ENCODE measurements around the gene TSBP1.
A peak's percentile ranks its signal among the peaks of the same experiment; 100 is the strongest.
"Not testable (repeated sequence)": the region's sequence is repeated elsewhere in the genome, so short reads cannot be mapped to it uniquely, and the experiment has no call there.

TSBP1 gene

DNA sequence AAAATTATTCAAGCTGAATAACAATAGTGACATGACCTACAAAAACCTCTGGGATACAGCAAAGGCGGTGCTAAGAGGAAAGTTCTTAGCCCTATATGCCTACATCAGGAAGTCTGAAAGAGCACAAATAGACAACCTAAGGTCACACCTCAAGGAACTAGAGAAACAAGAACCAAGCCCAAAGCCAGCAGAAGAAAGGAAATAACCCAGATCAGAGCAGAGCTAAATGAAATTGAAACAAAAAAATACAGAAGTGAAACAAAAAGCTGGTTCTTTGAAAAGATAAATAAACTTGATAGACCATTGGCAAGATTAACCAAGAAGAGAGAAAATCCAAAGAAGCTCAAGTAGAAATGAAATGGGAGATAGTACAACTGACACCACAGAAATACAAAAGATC lies 100.3 kb downstream of the TSBP1 start:
- no peaks in the 10 kb centered on the region for H3K27me3 ChIP-seq (ENCODE audit: low read depth, low read length)
- H3K4me3 ChIP-seq (ENCODE audit: low read depth in 1 of 2, low read length in 2 of 2), result no peak overlapping the region
- H3K9me3 ChIP-seq (ENCODE audit: control insufficient read depth in 1 of 2, low read length in 2 of 2), result no peaks in the 10 kb centered on the region
- H3K36me3 ChIP-seq (ENCODE audit: control insufficient read depth in 1 of 2, insufficient read depth in 2 of 2, low read length in 2 of 2), result no peaks in the 10 kb centered on the region
- no peaks in the 10 kb centered on the region for H3K4me1 ChIP-seq (ENCODE audit: control insufficient read depth in 1 of 2, insufficient read depth in 2 of 2, low read length in 2 of 2)
- H3K27ac ChIP-seq (ENCODE audit: low read length), result no peak overlapping the region

DNA sequence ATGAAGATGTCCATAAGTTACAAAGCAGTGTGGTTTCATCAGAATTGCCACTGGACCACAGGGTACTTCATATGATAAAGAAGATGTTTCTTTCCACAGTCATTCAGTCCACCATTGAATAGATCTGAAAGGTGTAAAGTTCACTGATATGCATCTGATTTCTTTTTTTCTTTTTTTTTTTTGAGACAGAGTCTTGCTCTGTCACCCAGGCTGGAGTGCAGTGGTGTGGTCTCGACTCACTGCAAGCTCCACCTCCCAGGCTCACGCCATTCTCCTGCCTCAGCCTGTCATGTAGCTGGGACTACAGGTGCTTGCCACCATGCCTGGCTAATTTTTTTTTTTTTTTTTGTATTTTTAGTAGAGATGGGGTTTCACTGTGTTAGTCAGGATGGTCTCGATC lies 103.2 kb downstream of the TSBP1 start:
- not testable (repeated sequence) for H3K4me1 ChIP-seq (ENCODE audit: control insufficient read depth in 1 of 2, insufficient read depth in 2 of 2, low read length in 2 of 2); H3K27me3 ChIP-seq (ENCODE audit: low read depth, low read length); H3K4me3 ChIP-seq (ENCODE audit: low read depth in 1 of 2, low read length in 2 of 2); H3K36me3 ChIP-seq (ENCODE audit: control insufficient read depth in 1 of 2, insufficient read depth in 2 of 2, low read length in 2 of 2); H3K27ac ChIP-seq (ENCODE audit: low read length); H3K9me3 ChIP-seq (ENCODE audit: control insufficient read depth in 1 of 2, low read length in 2 of 2)

DNA sequence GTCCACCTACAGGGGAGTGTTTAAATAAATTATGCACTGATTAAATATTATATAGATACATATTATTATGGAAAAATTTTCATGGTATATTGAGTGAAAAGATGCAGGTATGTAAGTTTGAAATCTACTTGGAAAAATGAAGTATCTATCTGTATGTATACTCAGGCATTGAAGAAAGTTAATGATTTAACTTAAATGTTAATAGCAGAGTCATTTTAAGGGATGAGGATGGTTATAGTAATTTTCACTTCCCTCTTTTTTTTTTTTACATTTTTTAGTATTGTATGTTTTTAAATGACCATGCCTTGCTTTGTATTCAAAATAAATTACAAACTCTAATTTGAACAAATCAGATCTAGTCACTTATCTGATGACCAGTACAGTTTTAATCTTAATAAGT lies 104.7 kb downstream of the TSBP1 start:
- Histone ChIP-seq H3K27me3 (ENCODE audit: low read depth, low read length) (no peaks in the 10 kb centered on the region), H3K27ac (ENCODE audit: low read length) (no peak overlapping the region), H3K9me3 (ENCODE audit: control insufficient read depth in 1 of 2, low read length in 2 of 2) (no peaks in the 10 kb centered on the region), H3K4me3 (ENCODE audit: low read depth in 1 of 2, low read length in 2 of 2) (no peak overlapping the region), H3K36me3 (ENCODE audit: control insufficient read depth in 1 of 2, insufficient read depth in 2 of 2, low read length in 2 of 2) (peaks cover 0 to 3% of the 10 kb centered on the region in 2 donors), H3K4me1 (ENCODE audit: control insufficient read depth in 1 of 2, insufficient read depth in 2 of 2, low read length in 2 of 2) (no peaks in the 10 kb centered on the region)

DNA sequence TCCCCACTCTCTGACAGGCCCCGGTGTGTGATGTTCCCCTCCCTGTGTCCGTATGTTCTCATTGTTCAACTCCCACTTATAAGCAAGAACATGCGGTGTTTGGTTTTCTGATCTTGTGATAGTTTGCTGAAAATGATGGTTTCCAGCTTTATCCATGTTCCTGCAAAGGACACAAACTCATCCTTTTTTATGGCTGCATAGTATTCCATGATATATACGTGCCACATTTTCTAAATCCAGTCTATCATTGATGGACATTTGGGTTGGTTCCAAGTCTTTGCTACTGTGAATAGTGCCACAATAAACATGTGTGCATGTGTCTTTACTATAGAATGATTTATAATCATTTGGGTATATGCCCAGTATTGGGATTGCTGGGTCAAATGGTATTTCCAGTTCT lies 114.4 kb downstream of the TSBP1 start:
- H3K27me3 ChIP-seq (ENCODE audit: low read depth, low read length); H3K4me1 ChIP-seq (ENCODE audit: control insufficient read depth in 1 of 2, insufficient read depth in 2 of 2, low read length in 2 of 2); H3K27ac ChIP-seq (ENCODE audit: low read length); H3K9me3 ChIP-seq (ENCODE audit: control insufficient read depth in 1 of 2, low read length in 2 of 2); H3K36me3 ChIP-seq (ENCODE audit: control insufficient read depth in 1 of 2, insufficient read depth in 2 of 2, low read length in 2 of 2); H3K4me3 ChIP-seq (ENCODE audit: low read depth in 1 of 2, low read length in 2 of 2): not testable (repeated sequence)

GRCh38 chr6:32255199-32256153 lies 116.2 kb downstream of the TSBP1 start:
- Histone ChIP-seq H3K36me3 (ENCODE audit: control insufficient read depth in 1 of 2, insufficient read depth in 2 of 2, low read length in 2 of 2) (no peaks in the 10 kb centered on the region), H3K4me3 (ENCODE audit: low read depth in 1 of 2, low read length in 2 of 2) (peak overlapping the region; percentile 54 to 60), H3K4me1 (ENCODE audit: control insufficient read depth in 1 of 2, insufficient read depth in 2 of 2, low read length in 2 of 2) (peaks cover 0 to 4% of the 10 kb centered on the region in 2 donors)

GRCh38 chr6:32254761-32255198 lies 116.9 kb downstream of the TSBP1 start:
- H3K9me3 ChIP-seq (ENCODE audit: control insufficient read depth in 1 of 2, low read length in 2 of 2), result no peaks in the 10 kb centered on the region
- H3K4me3 ChIP-seq (ENCODE audit: low read depth in 1 of 2, low read length in 2 of 2), result peak overlapping the region; percentile 54 to 60
- no peaks in the 10 kb centered on the region for H3K27me3 ChIP-seq (ENCODE audit: low read depth, low read length)
- no peaks in the 10 kb centered on the region for H3K36me3 ChIP-seq (ENCODE audit: control insufficient read depth in 1 of 2, insufficient read depth in 2 of 2, low read length in 2 of 2)
- H3K27ac ChIP-seq (ENCODE audit: low read length), result no peak overlapping the region
- peaks cover 0 to 4% of the 10 kb centered on the region in 2 donors for H3K4me1 ChIP-seq (ENCODE audit: control insufficient read depth in 1 of 2, insufficient read depth in 2 of 2, low read length in 2 of 2)

More at GRCh38 chr6:32255199-32256153, 116.2 kb downstream of the TSBP1 start:
- peak overlapping the region; percentile 60 for H3K27ac ChIP-seq (ENCODE audit: low read length)
- no peaks in the 10 kb centered on the region for H3K27me3 ChIP-seq (ENCODE audit: low read depth, low read length)
- no peaks in the 10 kb centered on the region for H3K9me3 ChIP-seq (ENCODE audit: control insufficient read depth in 1 of 2, low read length in 2 of 2)

DNA sequence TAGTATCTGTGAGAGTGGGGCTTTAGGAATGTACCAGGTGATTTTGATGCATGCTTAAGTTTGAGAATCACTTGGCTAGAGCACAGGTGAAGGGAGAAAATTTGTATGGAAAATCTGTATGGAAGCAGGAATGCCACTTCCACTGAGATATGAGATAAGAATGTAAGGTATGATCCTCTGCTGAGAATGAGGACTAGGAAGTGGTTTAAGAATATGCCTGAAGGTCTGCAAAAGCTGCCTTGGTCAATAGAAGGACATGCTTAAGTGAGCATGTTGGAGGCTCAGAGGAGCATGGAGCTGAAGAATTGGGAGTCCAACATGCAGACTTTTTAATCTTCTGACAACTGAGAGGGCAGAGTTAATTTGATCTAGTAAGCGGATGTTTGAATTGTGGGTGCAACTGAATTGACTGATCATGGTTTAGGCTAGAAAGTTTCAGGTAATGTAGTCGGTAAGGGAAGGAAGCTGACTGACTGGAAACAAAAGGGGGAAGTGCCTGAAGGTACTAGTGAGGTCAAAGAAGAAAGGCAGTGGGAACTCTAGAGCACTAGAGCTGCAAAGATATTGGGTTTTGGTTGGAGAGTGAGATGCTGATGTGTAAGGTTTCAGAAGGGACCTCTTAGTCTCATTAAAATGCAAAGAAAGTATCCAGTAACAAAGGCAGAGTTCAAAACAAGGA lies 119.2 kb downstream of the TSBP1 start:
- Histone ChIP-seq H3K4me3 (ENCODE audit: low read depth in 1 of 2, low read length in 2 of 2) (no peak overlapping the region), H3K36me3 (ENCODE audit: control insufficient read depth in 1 of 2, insufficient read depth in 2 of 2, low read length in 2 of 2) (no peaks in the 10 kb centered on the region), H3K27ac (ENCODE audit: low read length) (no peak overlapping the region), H3K27me3 (ENCODE audit: low read depth, low read length) (no peaks in the 10 kb centered on the region), H3K9me3 (ENCODE audit: control insufficient read depth in 1 of 2, low read length in 2 of 2) (no peaks in the 10 kb centered on the region), H3K4me1 (ENCODE audit: control insufficient read depth in 1 of 2, insufficient read depth in 2 of 2, low read length in 2 of 2) (peaks cover 0 to 4% of the 10 kb centered on the region in 2 donors)

DNA sequence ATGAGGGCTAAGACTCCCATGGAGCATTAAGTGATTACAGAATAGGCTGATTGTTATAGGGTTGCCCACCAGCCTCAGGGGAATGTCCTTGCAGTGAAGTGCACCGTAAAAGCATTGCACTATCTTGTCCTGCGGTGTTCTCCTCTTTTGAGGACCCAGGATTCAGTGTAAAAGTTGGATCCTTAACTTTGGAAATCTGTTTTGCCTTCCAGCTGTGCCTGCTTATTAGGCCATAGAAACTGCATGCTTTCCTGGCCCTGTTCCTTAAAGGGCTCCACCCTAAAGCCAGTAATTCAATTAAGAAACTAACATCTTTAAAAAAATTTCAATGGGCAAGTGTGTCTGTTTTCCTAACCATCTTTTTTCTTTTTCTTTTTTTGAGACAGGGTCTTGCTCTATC lies 122.4 kb downstream of the TSBP1 start:
- no peaks in the 10 kb centered on the region for H3K9me3 ChIP-seq (ENCODE audit: control insufficient read depth in 1 of 2, low read length in 2 of 2)
- H3K36me3 ChIP-seq (ENCODE audit: control insufficient read depth in 1 of 2, insufficient read depth in 2 of 2, low read length in 2 of 2), result no peaks in the 10 kb centered on the region
- H3K27me3 ChIP-seq (ENCODE audit: low read depth, low read length), result no peaks in the 10 kb centered on the region
- H3K27ac ChIP-seq (ENCODE audit: low read length), result no peak overlapping the region
- no peak overlapping the region for H3K4me3 ChIP-seq (ENCODE audit: low read depth in 1 of 2, low read length in 2 of 2)
- H3K4me1 ChIP-seq (ENCODE audit: control insufficient read depth in 1 of 2, insufficient read depth in 2 of 2, low read length in 2 of 2), result no peaks in the 10 kb centered on the region

DNA sequence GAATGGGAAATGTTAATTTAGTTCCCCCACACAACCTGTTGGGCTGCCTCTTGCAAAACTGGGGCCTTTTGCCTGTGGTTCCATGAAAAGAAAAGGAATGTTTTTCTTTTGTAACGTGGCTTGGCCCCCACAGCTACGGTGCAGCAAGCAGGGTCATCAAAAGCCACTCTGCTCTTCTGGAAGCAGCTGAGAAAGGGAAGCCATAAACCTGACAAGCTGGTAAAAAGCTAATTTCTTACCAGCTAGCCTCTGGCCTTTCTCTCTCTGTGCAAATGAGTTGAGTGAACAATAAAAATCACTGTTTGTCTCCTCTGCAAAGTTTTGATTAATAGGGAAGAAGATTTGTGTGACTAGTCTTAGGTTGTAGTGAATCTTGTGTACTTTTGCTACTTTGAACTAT lies 124.3 kb downstream of the TSBP1 start:
- no peaks in the 10 kb centered on the region for H3K4me1 ChIP-seq (ENCODE audit: control insufficient read depth in 1 of 2, insufficient read depth in 2 of 2, low read length in 2 of 2)
- H3K9me3 ChIP-seq (ENCODE audit: control insufficient read depth in 1 of 2, low read length in 2 of 2), result no peaks in the 10 kb centered on the region
- H3K36me3 ChIP-seq (ENCODE audit: control insufficient read depth in 1 of 2, insufficient read depth in 2 of 2, low read length in 2 of 2), result no peaks in the 10 kb centered on the region
- no peaks in the 10 kb centered on the region for H3K27me3 ChIP-seq (ENCODE audit: low read depth, low read length)
- no peak overlapping the region for H3K4me3 ChIP-seq (ENCODE audit: low read depth in 1 of 2, low read length in 2 of 2)
- no peak overlapping the region for H3K27ac ChIP-seq (ENCODE audit: low read length)

- Histone ChIP-seq H3K4me1 (ENCODE audit: control insufficient read depth in 1 of 2, insufficient read depth in 2 of 2, low read length in 2 of 2) (no peaks in the 10 kb centered on the region), H3K9me3 (ENCODE audit: control insufficient read depth in 1 of 2, low read length in 2 of 2) (no peaks in the 10 kb centered on the region), H3K4me3 (ENCODE audit: low read depth in 1 of 2, low read length in 2 of 2) (peak overlapping the region; percentile 21 to 23), H3K27ac (ENCODE audit: low read length) (no peak overlapping the region), H3K27me3 (ENCODE audit: low read depth, low read length) (no peaks in the 10 kb centered on the region), H3K36me3 (ENCODE audit: control insufficient read depth in 1 of 2, insufficient read depth in 2 of 2, low read length in 2 of 2) (no peaks in the 10 kb centered on the region)
These were observed 126.7 kb downstream of the TSBP1 start for GRCh38 chr6:32244946-32245398.

DNA sequence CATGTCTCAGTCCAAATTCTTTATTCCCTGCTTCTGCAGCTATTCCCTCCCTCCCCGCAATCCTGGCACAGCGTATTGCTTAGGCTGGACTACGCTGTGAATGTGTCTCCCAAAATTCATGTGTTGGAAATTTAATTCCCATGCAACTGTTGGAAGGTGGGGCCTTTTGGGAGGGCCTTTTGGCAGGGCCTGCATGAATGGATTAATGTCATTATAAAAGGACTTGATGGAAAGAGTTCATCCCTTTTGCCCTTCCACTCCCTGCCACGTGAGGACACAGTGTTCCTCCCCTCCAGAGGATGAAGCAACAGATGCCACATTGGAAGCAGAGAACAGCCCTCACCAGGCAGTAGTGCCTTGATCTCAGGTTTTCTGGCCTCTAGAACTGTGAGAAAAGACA lies 127.4 kb downstream of the TSBP1 start:
- H3K27me3 ChIP-seq (ENCODE audit: low read depth, low read length), result no peaks in the 10 kb centered on the region
- no peak overlapping the region for H3K27ac ChIP-seq (ENCODE audit: low read length)
- no peak overlapping the region for H3K4me3 ChIP-seq (ENCODE audit: low read depth in 1 of 2, low read length in 2 of 2)
- no peaks in the 10 kb centered on the region for H3K9me3 ChIP-seq (ENCODE audit: control insufficient read depth in 1 of 2, low read length in 2 of 2)
- no peaks in the 10 kb centered on the region for H3K4me1 ChIP-seq (ENCODE audit: control insufficient read depth in 1 of 2, insufficient read depth in 2 of 2, low read length in 2 of 2)
- no peaks in the 10 kb centered on the region for H3K36me3 ChIP-seq (ENCODE audit: control insufficient read depth in 1 of 2, insufficient read depth in 2 of 2, low read length in 2 of 2)
